Sciatic nerve (tissue), 2 donors: ENCODE data around the gene NAV3. TPM values are rescaled to one million over a fixed set of nuclear protein-coding genes. Genes with fewer than 3 reads are reported as not detected.

Experiments
- ATAC-seq: fragments of 200-7000 bp; cut with Tn5 transposase; one replicate; pipeline ENCODE4 v1.9.1; 2020; ENCODE audit warnings: mild to moderate bottlenecking, moderate library complexity
- DNase-seq: peaks from one replicate; pipeline ENCODE4 v3.0.0-alpha.2; 2020; ENCODE audit warnings: low spot score
- intact Hi-C: fragments of 100-400 bp; cut with DNase I; formaldehyde crosslinking; loops from one replicate; pipeline ENCODE4 v1.14.2; 2022
- total RNA-seq: library from RNA; stranded (reverse); fragmentation: NEBNext Ultra II Directional; extraction: Animal tissue kit (Norgen Biotek cat#: 25700); gene quantifications from one replicate; pipeline ENCODE4 v1.2.1, GENCODE V29; 2021
- donor health status: DM: no; HTN: no; CAD: no.
- donor health status: DM: no; HTN: no; CAD: no.

NAV3 gene
- total RNA-seq, 1 donor from 2014 or later = 50.9 TPM

- no peak for DNase-seq
- intact Hi-C loops = no loop called here
- no peak for ATAC-seq
These were observed 84.4 kb downstream of the NAV3 start for GRCh38 chr12:77915071-77915600.

DNA sequence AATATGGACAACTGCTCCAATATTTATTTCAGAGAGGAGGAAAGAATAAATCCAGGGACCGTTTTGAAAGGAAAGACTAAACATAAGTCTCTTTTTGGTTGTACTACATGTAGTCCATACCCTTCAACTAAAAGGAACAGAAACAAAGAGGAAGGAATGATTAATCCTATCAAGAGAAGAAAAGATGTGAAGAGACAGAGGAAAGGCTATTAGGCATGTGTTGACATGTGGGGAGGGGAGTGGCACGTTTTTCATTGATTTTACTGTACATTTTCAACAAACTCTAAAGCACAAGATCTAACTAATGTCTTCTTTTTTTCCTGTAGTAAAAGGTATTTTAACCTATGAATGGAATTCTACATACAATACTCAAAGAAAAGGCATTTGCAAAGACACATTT, 85.6 kb downstream of the NAV3 start:
- ATAC-seq (no peak), DNase-seq (no peak)
- intact Hi-C loops = no loop called here

DNA sequence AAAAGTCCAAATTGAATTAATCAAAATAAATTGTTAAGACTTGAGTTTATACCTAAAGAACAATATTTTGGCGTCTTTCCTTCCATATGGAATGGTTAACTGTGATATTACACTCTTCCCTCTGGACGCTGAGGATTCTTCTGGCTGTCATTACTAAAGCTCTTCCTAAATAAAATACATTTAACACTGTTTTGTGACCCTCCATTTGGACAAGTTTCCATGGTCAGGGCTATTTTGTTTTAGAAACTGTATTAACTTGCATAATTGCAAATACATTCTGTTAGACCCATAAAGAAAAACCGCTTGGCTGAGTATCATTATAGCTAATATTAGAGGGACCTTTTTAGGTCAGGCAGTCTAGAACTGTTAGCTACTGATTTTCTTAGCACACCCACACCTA, 87.4 kb downstream of the NAV3 start:
- intact Hi-C loops = no loop called here
- ATAC-seq = no peak
- no peak for DNase-seq

DNA sequence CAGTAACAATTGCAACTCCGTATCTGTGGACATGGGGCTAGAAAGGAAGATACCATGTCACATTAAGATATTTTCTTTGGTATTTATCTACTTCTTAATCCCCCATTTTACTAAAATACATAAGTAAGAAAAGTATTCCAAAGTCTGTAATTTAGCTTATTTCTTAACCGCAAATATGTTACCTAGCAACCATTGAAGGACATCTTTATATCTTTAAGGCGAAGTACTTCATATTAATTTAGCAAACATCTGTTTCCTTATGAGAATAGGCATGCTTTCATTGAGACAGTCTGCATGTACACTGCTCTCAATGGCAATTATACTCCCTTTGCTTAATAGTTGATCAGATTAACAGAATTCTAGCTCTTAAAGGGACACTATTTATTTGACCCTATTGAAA, 88.8 kb downstream of the NAV3 start:
- DNase-seq = no peak
- intact Hi-C loops = no loop called here
- ATAC-seq = no peak

DNA sequence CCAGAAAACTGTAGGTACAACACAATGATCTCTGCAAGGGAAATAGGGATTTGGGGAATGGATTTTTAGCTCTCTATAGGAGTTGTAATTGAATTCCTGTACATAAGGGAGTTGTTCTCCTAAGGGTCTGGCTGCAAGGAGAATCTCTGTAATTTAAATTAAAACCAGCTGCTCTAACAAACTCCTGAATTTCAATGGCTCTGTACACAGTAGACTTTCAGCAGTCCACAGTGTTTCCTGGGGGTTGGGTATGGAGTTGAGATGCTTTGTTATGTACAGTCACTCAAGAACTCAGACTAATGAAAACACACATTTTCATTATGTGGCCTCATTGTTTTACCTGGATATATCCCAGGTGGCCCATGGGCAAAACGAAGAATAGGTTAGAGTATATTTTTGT, 93.2 kb downstream of the NAV3 start:
- DNase-seq (no peak), ATAC-seq (no peak)
- intact Hi-C loops = no loop called here

DNA sequence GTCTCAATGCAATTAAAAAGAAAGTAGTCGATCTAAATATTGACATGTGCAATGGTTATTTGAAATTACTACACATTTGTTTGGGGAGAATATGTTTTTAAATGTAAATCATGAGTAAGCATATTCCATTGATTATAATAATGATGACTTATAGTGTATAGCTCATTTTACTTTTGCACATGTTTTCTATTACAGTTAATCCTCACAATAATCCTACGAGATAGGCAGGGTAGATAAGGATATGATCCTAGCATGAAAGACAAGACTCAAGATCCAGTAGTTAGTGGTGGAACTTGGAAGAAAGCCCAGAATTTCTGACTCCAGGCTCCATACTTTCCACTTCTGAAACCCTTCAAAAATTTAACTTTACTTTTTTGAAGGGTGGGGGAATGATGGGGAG, 94.0 kb downstream of the NAV3 start:
- DNase-seq (no peak), ATAC-seq (no peak)
- intact Hi-C loops = no loop called here

- intact Hi-C loops = no loop called here
- peak; percentile 93 for ATAC-seq
- peak; percentile 67 for DNase-seq
These were observed 94.9 kb downstream of the NAV3 start for GRCh38 chr12:77925536-77926108.

- ATAC-seq = no peak
- DNase-seq = no peak
- intact Hi-C loops = no loop called here
These were observed 97.4 kb downstream of the NAV3 start for GRCh38 chr12:77928078-77928477.

DNA sequence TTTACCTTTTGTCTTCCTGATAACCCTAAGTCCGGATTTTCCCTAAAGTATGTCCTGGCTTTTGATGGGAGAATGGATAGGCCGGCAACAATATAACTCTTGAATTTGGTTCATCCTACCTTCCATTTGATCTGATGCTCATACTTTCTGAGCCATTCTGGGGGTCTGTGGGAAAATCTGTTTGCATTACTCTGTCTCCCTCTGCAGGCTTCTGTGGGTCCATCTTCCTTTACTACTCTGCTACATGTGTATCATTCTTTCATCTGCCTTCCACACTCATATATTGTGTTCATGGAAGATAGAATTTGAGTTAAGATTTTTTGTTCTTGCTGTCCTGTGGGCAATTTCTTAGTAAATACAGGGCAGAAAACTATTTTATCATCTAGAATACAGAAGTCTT, 101.5 kb downstream of the NAV3 start:
- ATAC-seq (no peak), DNase-seq (no peak)
- intact Hi-C loops = no loop called here

DNA sequence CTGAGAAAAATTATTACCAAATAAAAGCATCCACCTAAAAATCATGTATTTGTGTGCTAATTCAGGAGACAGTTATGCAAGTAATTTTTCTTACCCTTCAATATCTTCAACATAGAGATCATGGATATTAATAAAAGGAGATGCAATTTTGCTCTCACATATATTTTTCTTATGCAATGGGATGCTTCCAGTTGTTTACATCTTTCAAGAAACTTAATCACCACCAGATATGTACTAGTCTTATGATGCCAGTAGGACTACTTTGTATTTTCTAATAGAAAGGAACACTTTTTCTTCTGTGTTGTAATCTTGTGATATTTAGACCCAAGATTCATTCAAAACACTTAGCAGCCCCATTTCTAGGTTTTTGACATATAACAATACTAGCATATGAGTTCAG, 107.6 kb downstream of the NAV3 start:
- intact Hi-C loops = no loop called here
- DNase-seq (no peak), ATAC-seq (no peak)

DNA sequence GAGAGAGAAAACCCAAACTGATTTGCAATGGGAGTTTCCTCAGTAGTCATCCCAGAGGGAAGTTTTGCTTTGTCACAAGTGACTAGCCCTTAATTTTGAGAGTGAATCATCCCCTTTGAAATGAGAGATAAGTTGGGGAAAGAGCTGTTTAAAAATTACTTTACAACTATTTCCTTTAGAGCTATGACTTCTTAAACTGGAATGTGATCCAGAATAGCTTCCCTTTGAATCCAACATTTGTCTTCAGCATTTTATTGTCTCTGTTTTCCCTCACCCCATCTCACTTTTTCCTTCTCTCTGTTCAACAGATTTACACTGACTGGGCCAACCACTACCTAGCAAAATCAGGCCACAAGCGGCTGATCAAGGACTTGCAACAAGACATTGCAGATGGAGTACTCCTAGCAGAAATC, 109.3 kb downstream of the NAV3 start:
- ATAC-seq = no peak
- DNase-seq = no peak
- intact Hi-C loops = no loop called here

- intact Hi-C loops = no loop called here
- DNase-seq = no peak
These were observed 109.9 kb downstream of the NAV3 start for GRCh38 chr12:77940567-77940966.

DNA sequence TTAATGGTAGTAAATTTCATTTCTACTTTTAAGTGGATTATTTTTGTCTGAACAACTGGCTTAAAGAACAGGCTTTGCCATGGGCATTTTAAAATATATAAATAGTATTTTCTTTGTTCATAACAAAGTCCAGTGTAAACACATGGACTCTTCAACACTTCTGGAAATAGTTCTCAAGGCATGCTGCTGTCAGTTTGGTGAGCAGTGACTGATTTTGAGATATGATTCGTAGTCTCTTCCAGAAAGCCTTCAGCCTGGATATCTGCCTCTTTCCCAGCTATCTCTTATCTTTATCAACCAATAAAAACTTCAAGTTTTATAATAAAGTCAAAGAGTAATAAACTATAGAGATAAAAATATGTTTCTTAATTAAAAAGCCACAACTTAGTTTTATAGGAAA, 110.7 kb downstream of the NAV3 start:
- DNase-seq = no peak
- intact Hi-C loops = no loop called here
- ATAC-seq = no peak

More at GRCh38 chr12:77940567-77940966, 109.9 kb downstream of the NAV3 start:
- ATAC-seq = no peak

DNA sequence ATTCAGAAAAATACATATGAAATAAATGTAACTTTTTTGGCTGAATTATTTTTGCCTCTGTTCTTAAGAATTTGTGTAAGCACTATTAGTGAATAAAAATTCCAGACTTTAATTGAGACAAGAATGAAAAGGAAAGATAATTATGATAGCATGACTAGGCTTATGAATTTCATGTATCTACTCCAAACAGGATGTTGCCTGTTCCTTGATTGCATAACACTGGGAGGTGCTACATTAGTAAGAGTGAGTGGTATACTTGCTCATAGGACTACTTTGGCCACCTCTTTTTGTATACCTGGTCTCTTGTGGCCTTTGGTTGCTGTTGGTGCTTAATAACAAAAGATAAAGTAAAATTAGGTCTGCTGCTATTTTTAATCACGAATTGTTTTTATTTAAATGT, 112.8 kb downstream of the NAV3 start:
- ATAC-seq = peak; percentile 85
- intact Hi-C loops = no loop called here
- no peak for DNase-seq

DNA sequence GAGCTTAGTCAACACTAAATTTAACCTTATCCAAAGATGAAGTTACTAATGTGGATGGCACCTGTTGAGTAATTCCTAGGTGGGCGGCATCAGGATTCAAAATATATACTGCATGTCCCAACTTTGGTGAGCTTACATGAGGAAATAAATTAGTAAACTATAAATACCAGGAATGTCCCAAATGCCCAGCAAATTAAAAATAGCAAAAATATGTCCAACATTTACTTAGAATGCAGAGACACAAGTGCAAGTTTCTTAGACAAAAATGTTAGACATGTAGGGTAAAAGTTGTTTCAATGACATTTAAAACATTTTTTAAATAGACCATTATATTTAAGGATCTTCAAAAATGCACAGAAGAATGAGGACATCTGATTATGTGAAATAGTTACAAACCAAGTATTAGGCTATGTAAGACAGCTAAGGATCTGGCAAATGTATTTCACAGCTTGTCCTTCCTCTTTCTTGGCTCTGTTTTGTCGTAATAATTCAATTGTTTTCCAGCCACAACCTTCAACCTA, 115.9 kb downstream of the NAV3 start:
- ATAC-seq (no peak), DNase-seq (no peak)
- intact Hi-C loops = no loop called here

- intact Hi-C loops = no loop called here
- no peak for DNase-seq
- no peak for ATAC-seq
These were observed 116.6 kb downstream of the NAV3 start for GRCh38 chr12:77947330-77947729.

DNA sequence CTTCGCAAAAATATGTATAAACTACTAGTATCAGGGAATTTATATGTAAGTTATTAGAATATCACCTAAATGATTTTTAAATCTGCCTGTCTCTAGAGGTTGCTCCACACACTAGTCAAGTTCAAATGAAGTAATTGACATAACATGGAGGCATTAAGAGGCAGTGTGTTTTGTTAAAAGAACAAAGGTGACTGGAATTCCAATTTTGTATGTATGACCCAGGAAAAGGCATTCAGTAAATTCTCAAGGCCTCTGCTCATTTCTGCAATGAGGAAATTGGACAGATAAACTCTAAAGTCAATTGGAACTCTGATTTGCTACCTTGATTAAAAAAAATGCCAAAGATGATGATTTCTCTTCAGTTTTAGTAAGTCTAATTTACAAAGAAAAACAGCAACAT, 117.1 kb downstream of the NAV3 start:
- ATAC-seq (no peak), DNase-seq (no peak)
- intact Hi-C loops = no loop called here

- no peak for DNase-seq
- intact Hi-C loops = no loop called here
- no peak for ATAC-seq
These were observed 119.2 kb downstream of the NAV3 start for GRCh38 chr12:77949943-77950342.

DNA sequence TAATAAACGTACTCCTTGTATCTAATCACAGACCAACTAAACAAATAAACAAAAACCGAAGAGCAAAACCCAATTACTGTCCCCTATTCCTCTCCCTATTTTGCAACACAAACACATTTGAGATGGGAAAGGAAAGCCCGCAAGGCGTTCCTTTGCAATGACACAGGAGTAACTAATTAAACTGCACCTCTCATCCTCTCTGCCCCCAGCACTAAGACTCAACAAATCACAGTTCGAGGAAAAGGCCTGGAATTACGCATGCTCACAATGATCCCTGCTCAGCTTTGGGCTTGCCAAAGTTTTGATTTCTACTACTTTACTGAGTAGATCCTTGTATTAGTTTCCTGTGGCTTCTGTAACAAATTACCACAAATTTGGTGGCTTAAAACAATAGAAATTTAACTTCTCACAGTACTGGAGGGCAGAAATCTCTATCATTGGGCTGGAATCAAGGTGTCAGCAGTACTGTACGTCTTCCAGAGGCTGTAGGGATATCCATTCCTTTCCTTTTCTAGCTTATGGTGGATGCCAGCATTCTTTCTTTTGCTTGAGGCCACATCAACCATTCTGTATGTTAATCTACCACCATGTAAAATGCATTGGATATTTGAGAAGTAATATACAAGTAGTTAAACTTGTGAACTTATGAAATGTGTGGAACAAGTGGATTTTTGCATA, 123.0 kb downstream of the NAV3 start:
- ATAC-seq (no peak), DNase-seq (no peak)
- intact Hi-C loops = no loop called here

DNA sequence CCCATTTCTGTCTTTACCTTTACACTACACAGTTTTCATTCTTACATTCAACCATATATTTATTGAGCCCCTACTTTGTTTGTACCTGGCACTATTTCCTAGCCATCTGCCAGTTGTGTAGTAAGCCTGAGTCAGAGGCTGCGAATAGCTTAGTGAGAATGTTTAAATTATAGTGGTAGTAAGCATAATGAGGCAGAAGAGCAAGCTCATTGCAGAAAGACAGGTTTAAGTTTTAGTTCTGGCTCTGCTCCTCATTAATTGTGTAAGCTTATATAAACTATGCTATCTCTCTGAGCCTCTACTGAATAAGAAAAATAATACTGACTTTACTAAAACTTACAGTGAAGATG, 123.5 kb downstream of the NAV3 start:
- ATAC-seq (no peak), DNase-seq (no peak)
- intact Hi-C loops = no loop called here

DNA sequence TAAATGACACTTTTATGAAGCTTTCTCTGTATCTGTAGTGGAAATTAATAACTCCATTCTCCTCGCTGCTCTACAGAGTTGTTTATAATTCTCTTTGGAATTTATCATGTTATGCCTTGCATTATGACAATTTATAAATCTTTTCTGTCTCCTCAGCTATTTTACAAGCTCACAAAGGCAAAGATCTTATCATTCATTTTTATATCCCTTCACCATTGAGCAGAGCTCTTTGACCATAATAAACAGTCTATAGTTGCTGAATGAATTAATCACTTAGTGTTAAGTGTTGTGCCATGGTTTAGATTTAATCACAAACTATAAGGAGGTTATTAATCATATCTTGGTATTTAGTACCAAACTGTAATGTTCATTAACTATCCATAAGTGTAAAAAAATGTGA, 126.4 kb downstream of the NAV3 start:
- ATAC-seq (no peak), DNase-seq (no peak)
- intact Hi-C loops = no loop called here
